Fibroblast of lung (primary cell): Measurements from ENCODE around the gene NAA35. TPM values are rescaled to one million over a fixed set of nuclear protein-coding genes. Genes with fewer than 3 reads are reported as not detected.

Source experiments
- DNase-seq, 2 donors: peaks; one replicate each; pipeline versions ENCODE4 v3.0.0 to v3.0.0-alpha.2; 2010; ENCODE audit warnings: low read depth in 2 of 2
- H2AFZ ChIP-seq: 2 replicates; pipeline ENCODE4 v1.5.1; 2012; ENCODE audit warnings: low read length, control low read depth, inconsistent platforms
- H3K27ac ChIP-seq: 2 replicates; pipeline ENCODE4 v1.5.1; 2011; ENCODE audit warnings: low read length, control low read depth; ENCODE audit not compliant: insufficient read depth
- H3K27me3 ChIP-seq: 2 replicates; pipeline ENCODE4 v1.5.1; 2011; ENCODE audit warnings: mild to moderate bottlenecking, low read length; ENCODE audit not compliant: control insufficient read depth, insufficient read depth
- H3K36me3 ChIP-seq: 2 replicates; pipeline ENCODE4 v1.5.1; 2011; ENCODE audit warnings: low read length; ENCODE audit not compliant: control insufficient read depth, insufficient read depth
- H3K4me1 ChIP-seq: 2 replicates; pipeline ENCODE4 v1.5.1; 2011; ENCODE audit warnings: low read length; ENCODE audit not compliant: control insufficient read depth, insufficient read depth; ENCODE audit errors: extremely low read depth
- H3K4me2 ChIP-seq: 2 replicates; pipeline ENCODE4 v1.5.1; 2011; ENCODE audit warnings: low read length, control low read depth; ENCODE audit not compliant: insufficient read depth; ENCODE audit errors: extremely low read depth
- H3K4me3 ChIP-seq, 4 experiments: fragments of 200-600 bp in 1 of 4; sonication (generic) in 1 of 4; replicated peaks in 1 of 4; 2 replicates each; pipeline ENCODE4 v1.5.1; 2011 to 2016; ENCODE audit warnings: low read length in 4 of 4, low read depth in 3 of 4, mild to moderate bottlenecking in 3 of 4, control low read depth in 2 of 4, inconsistent platforms in 1 of 4, mixed read lengths in 1 of 4; ENCODE audit not compliant: insufficient read depth in 1 of 4; ENCODE audit errors: control extremely low read depth in 1 of 4
- H3K79me2 ChIP-seq: 2 replicates; pipeline ENCODE4 v1.5.1; 2012; ENCODE audit warnings: mild to moderate bottlenecking, low read length, inconsistent platforms; ENCODE audit not compliant: control insufficient read depth, insufficient read depth
- H3K9ac ChIP-seq: 2 replicates; pipeline ENCODE4 v1.5.1; 2011; ENCODE audit warnings: mild to moderate bottlenecking, low read length, control low read depth; ENCODE audit not compliant: insufficient read depth
- H3K9me3 ChIP-seq: 2 replicates; pipeline ENCODE4 v1.5.1; 2012; ENCODE audit warnings: low read depth, low read length; ENCODE audit not compliant: control insufficient read depth, insufficient read depth
- H4K20me1 ChIP-seq: 2 replicates; pipeline ENCODE4 v1.5.1; 2011; ENCODE audit warnings: low read length; ENCODE audit not compliant: control insufficient read depth, insufficient read depth; ENCODE audit errors: extremely low read depth
- EZH2 ChIP-seq: IDR thresholded peaks from 2 replicates; pipeline ENCODE4 v1.5.1; 2012; ENCODE audit warnings: low read length, control low read depth, mild to moderate bottlenecking; ENCODE audit errors: missing control alignments
- polyA plus RNA-seq, 2 donors: library from polyadenylated mRNA; depleted of rRNA in 1 of 2; stranded (reverse) in 1 of 2; unstranded in 1 of 2; fragments of >200 nt; gene quantifications; 2 replicates each; pipeline ENCODE4 v1.2.1, GENCODE V29; 2011 to 2012; ENCODE audit warnings: missing spikeins in 1 of 2
- total RNA-seq: library from RNA; depleted of rRNA; stranded (reverse); fragments of >200 nt; gene quantifications from 2 replicates; pipeline ENCODE4 v1.2.1, GENCODE V29; 2014
- TF ChIP-seq, protein P1 (sequence below), 2 donors: IDR thresholded peaks in 1 of 2; conservative IDR thresholded peaks in 1 of 2; 1 replicate in 1 of 2; 2 replicates in 1 of 2; pipeline ENCODE4 v1.5.1; 2011 to 2012; ENCODE audit warnings: low read length in 2 of 2, control low read depth in 1 of 2, inconsistent platforms in 1 of 2, low read depth in 1 of 2, mild to moderate bottlenecking in 1 of 2

Gene NAA35
- total and polyA plus RNA-seq, 2 donors (not counting 1 experiment from before 2014, with no cell fraction given) = 20.5 to 23.5 TPM

DNA sequence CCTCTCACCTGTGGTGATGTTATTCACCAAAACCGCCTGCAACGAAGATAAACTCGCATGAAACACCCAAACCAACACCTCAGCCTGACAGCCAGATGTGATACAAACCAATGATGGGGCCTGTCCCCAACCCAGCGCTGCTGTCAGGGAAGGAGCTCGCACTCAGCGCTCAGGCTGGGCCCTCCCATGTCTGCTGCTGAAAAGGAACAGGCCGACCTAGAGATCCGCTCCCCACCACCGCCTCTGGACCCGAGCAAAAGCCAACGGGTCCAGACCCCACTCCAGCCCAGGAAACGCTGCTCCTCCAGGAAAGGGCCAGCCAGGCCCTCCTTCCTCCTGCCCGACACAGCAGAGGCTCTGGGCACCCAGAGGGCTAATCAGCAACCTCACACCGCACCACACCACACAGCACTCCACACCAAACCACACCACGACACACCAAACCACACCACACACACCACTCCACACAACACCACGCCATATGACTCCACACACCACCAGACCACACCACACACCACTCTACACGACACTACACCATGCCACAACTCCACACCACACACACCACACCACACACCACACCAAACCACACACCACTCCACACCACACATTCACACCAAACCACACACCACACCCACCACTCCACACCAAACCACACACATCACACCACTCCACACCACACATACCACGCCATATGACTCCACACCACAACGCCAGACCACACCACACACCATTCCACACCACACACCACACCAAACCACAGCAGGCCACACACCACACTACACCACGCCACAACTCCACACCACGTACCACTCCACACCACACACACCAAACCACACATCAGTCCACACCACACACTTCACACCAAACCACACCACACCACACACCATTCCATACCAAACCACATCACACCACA, 111.9 kb downstream of the NAA35 start:
- Histone ChIP-seq H3K9me3 (no peaks in the 10 kb centered on the region), H4K20me1 (no peaks in the 10 kb centered on the region), H3K4me2 (no peak overlapping the region), H3K27ac (no peak overlapping the region), H3K27me3 (no peaks in the 10 kb centered on the region), H3K4me3 (no peak overlapping the region), H3K4me1 (no peaks in the 10 kb centered on the region), H3K79me2 (no peaks in the 10 kb centered on the region), H3K9ac (no peak overlapping the region), H2AFZ (no peak overlapping the region), H3K36me3 (no peaks in the 10 kb centered on the region)
- no peak for DNase-seq
- TF ChIP-seq, protein P1, sequence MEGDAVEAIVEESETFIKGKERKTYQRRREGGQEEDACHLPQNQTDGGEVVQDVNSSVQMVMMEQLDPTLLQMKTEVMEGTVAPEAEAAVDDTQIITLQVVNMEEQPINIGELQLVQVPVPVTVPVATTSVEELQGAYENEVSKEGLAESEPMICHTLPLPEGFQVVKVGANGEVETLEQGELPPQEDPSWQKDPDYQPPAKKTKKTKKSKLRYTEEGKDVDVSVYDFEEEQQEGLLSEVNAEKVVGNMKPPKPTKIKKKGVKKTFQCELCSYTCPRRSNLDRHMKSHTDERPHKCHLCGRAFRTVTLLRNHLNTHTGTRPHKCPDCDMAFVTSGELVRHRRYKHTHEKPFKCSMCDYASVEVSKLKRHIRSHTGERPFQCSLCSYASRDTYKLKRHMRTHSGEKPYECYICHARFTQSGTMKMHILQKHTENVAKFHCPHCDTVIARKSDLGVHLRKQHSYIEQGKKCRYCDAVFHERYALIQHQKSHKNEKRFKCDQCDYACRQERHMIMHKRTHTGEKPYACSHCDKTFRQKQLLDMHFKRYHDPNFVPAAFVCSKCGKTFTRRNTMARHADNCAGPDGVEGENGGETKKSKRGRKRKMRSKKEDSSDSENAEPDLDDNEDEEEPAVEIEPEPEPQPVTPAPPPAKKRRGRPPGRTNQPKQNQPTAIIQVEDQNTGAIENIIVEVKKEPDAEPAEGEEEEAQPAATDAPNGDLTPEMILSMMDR (conservative IDR thresholded peaks at IDR 0.05 in 1 of 2, IDR thresholded peaks at IDR 0.05 in 1 of 2; ENCODE audit: low read depth in 1 of 2, low read length in 2 of 2) = no peak
- TF ChIP-seq EZH2 = no peak

DNA sequence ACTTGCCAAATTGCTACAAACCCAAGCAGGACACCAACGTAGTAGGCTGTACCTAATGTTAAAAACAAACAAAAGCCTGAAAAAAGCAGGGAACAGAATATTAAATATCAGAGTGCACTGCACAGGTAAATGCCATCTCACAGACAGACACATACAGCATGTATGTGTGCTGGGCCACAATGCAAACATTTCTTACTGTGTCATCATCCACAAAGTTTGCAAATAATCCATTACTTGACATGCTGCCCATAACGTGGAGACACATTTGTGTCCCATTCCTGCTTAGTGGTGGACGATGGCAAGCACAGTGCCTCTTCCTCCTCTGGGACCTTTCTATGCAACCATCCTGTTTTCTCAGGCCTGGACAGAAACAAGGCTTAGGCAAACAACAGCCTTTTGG, 113.7 kb downstream of the NAA35 start:
- H3K79me2 ChIP-seq = no peaks in the 10 kb centered on the region
- H3K4me2 ChIP-seq = no peak overlapping the region
- H3K9me3 ChIP-seq = no peaks in the 10 kb centered on the region

DNA sequence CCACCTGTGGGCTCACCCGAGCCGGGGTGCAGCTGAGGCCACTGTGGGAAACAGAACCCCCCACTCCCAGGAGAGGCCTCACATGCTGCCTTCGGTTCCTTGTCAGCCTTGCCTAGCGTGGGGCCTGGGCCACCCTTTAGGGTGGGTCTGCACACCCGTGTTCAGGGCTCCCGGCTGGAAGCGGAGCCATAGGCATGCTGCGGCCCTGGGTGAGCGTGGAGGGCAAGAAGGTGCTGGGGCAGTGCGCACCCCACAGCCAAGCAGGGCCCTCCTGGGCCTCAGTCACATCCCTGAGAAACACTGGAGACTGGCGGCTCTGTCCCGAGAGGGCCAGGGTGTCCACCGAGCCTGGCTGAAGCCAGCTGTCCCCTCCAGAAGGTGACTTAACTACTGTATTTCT, 116.5 kb downstream of the NAA35 start:
- Histone ChIP-seq H3K79me2 (no peaks in the 10 kb centered on the region), H3K4me2 (no peak overlapping the region), H3K9me3 (no peaks in the 10 kb centered on the region), H4K20me1 (no peaks in the 10 kb centered on the region), H2AFZ (no peak overlapping the region), H3K27me3 (no peaks in the 10 kb centered on the region), H3K9ac (no peak overlapping the region), H3K36me3 (no peaks in the 10 kb centered on the region), H3K27ac (no peak overlapping the region), H3K4me3 (no peak overlapping the region), H3K4me1 (no peaks in the 10 kb centered on the region)
- no peak for DNase-seq
- TF ChIP-seq EZH2 = no peak
- TF ChIP-seq, protein P1 (conservative IDR thresholded peaks at IDR 0.05 in 1 of 2, IDR thresholded peaks at IDR 0.05 in 1 of 2; ENCODE audit: low read depth in 1 of 2, low read length in 2 of 2) = no peak

More for the DNA sequence above, 113.7 kb downstream of the NAA35 start:
- no peaks in the 10 kb centered on the region for H3K4me1 ChIP-seq
- TF ChIP-seq, protein P1 (conservative IDR thresholded peaks at IDR 0.05 in 1 of 2, IDR thresholded peaks at IDR 0.05 in 1 of 2; ENCODE audit: low read depth in 1 of 2, low read length in 2 of 2) = no peak
- TF ChIP-seq EZH2 = no peak
- H3K4me3 ChIP-seq = no peak overlapping the region
- H3K9ac ChIP-seq = no peak overlapping the region
- no peak overlapping the region for H3K27ac ChIP-seq
- H2AFZ ChIP-seq = no peak overlapping the region
- no peaks in the 10 kb centered on the region for H3K36me3 ChIP-seq
- no peak for DNase-seq
- H3K27me3 ChIP-seq = no peaks in the 10 kb centered on the region
- no peaks in the 10 kb centered on the region for H4K20me1 ChIP-seq
